Cerebellar nuclear complex (tissue), 1 donor: Measurements from ENCODE around the gene RNGTT.
"Not testable (repeated sequence)": the region's sequence is repeated elsewhere in the genome, so short reads cannot be mapped to it uniquely, and the experiment has no call there.

Experiments
- DNase-seq, 2 experiments: peaks; one replicate each; lab custom pipeline; 2025; lab: John Stamatoyannopoulos, UW

Gene RNGTT

GRCh38 chr6:88716399-88716798 lies 247.0 kb downstream of the RNGTT start:
- not testable (repeated sequence) for DNase-seq

- no peak for DNase-seq
These were observed 251.0 kb downstream of the RNGTT start for GRCh38 chr6:88712243-88712936.

GRCh38 chr6:88709819-88710246 lies 253.6 kb downstream of the RNGTT start:
- DNase-seq: no peak

DNA sequence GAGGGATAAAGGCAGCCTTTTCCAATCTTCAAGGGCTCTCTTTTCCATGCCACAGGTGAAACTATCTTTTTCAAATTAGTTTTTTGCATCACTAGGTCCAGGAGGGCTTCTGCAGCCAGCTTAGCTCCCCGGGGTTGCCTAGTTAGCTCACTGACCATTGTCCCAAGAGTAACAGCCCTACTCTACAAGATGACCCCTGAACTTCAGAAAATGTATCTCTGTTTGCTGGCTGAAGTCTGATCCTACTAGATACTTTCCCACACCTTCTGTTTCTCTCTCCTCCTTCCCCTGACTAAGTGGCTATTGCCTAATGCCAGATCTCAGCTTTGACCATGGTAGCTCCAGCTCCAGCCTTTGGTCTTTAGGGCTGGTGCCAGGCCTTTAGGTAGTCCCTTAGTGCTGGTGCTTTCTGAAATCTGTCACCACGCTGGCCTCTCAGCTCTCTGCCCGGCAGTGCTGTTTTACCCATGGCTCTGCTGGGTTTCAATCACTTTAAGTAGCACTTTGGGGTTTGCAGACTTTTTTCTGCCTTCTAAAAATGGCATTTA lies 255.1 kb downstream of the RNGTT start:
- DNase-seq: no peak

- no peak for DNase-seq
These were observed 257.8 kb downstream of the RNGTT start for GRCh38 chr6:88705601-88706000.

GRCh38 chr6:88704980-88705379 lies 258.4 kb downstream of the RNGTT start:
- no peak for DNase-seq

GRCh38 chr6:88702956-88703556 lies 260.4 kb downstream of the RNGTT start:
- no peak for DNase-seq

DNA sequence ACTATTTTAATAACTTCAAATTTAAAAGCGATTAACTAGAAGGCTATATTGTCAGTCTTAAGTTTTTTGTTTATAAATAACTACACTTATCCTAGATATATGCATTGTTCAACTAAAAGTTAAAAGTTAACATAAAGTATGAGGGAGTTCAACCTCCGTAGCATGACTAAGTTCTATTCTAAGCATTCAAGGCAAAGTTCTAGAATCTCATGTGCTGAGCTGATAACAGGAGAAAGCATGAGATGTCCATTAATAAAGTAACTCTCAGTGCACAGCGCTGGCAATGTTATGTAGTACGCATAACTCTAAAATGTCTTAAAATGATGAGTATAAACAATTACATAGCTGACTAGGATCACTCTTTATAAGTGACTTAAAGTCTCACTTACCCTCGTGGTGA lies 264.8 kb downstream of the RNGTT start:
- DNase-seq: no peak

GRCh38 chr6:88695937-88696336 lies 267.5 kb downstream of the RNGTT start:
- DNase-seq: no peak

DNA sequence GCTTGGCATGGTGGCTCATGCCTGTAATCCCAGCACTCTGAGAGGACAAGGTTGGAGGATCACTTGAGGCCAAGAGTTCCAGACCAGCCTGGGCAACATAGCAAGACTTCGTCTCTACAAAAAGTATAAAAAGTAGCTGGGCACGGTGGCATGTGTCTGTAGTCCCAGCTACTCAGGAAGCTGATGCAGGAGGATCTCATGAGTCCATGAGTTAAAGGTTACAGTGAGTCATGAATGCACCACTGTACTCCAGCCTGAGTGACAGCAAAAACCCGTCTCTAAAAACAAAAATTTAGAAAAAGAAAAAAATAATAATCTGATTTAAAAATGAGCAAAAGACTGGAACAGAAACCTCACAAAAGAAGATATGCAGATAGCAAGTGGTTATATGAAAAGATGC lies 279.7 kb downstream of the RNGTT start:
- no peak for DNase-seq

GRCh38 chr6:88680654-88681053 lies 282.8 kb downstream of the RNGTT start:
- DNase-seq: no peak

DNA sequence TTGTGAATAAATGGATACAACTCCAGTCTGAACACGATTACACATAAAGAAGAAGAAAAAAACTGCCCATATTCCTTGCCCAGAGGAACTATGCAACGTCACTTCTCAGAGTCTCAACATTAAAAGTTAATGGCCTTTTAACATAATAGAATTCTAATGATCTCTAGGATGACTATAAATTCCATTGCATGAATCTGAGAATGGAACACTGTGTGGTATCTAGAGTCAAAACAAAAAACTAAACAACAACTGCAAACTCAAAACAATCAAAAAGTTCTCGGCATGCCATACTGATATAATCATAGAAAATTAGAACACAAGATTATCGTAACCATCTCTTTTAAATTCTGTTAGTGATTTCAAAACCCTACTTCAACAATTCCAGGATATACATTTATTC lies 283.6 kb downstream of the RNGTT start:
- DNase-seq: no peak

GRCh38 chr6:88677356-88677755 lies 286.1 kb downstream of the RNGTT start:
- DNase-seq: no peak

DNA sequence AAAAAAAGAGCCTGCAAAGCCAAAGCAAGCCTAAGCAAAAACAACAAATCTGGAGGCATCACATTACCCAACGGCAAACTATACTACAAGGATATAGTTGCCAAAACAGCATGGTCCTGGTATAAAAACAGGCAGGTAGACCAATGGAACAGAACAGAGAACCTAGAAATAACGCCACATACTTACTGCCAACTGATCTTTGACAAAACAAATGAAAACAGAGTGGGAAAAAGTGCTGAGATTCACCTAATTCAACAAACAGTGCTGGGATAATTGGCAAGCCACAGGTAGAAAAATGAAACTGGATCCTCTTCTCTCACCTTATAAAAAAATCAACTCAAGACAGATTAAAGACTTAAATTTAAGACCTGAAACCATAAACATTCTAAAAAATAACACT lies 291.8 kb downstream of the RNGTT start:
- DNase-seq: no peak

DNA sequence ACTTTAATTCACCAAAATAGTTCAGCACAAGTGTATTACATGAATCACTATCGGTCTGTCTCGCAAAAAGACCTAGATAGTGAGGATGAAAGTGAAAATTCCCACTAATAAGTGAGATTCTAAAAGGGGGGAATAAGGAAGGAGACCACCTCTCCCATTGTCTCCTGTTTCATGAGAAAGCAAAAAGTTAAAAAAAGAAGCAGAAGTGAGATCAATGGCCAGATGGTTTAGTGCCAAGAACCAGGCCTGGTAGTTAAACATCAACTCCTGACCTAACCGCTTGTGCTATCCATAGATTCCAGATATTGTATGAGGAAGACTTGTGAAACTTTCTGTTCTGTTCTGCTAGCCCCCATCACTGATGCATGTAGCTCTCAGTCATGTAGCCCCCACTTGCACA lies 293.0 kb downstream of the RNGTT start:
- no peak for DNase-seq

DNA sequence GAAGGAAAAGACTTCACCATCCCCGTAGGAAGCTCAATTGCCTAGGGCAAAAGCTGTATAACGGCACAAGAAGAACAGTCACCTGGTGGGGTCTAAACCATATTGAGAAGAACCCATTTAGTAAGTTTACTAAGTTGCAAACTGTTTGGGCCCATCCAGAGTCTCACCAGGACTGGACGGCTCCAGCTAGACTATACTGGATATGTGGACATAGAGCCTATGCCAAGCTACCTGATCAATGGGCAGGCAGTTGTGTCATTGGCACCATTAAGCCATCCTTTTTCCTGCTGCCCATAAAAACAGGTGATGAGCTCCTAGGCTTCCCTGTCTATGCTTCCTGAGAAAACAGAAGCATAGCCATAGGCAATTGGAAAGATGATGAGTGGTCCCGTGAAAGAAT lies 293.9 kb downstream of the RNGTT start:
- DNase-seq: no peak

DNA sequence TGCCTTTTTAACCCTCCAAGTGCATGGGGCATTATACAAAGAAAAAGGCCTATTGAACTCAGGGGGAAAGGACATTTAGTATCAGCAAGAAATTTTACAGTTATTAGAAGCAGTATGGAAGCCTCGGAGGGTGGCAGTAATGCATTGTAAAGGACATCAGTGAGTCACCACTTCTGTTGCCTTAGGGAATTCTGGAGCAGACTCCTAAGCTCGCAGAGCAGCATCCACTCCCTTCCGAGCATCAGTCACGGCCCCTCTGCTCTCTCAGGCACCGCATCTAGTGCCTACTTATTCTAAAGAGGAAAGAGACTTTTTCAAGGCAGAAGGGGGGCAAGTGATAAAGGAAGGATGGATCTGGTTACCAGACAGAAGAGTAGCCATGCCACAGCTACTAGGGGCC lies 296.5 kb downstream of the RNGTT start:
- DNase-seq: no peak

- DNase-seq: no peak
These were observed 298.3 kb downstream of the RNGTT start for GRCh38 chr6:88665131-88665530.

GRCh38 chr6:88663801-88664200 lies 299.6 kb downstream of the RNGTT start:
- DNase-seq: no peak

DNA sequence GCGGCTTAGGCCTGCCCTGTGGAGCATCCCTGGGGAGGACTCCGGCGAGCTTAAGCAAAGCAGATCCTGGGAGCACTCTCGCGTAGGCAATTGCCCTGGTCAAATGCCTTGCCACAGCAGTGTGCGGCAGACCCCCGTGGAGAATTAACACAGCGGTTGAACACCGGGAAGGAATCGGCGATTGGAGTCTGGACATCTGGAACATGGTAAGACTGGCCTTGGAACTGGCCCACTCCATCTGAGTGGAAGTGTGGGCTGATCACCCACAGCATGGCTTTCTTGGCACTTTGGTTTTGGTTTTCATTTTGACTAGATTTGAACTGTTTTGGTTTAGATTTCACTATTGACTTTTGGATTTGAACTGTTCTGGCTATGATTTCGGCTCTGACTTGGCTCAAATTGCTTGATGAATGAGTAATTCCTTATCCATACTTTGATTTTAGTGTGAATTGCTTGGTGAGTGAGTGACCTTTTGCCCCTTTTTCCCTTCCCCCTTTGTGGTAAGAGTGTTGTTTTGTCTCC lies 300.7 kb downstream of the RNGTT start:
- no peak for DNase-seq

DNA sequence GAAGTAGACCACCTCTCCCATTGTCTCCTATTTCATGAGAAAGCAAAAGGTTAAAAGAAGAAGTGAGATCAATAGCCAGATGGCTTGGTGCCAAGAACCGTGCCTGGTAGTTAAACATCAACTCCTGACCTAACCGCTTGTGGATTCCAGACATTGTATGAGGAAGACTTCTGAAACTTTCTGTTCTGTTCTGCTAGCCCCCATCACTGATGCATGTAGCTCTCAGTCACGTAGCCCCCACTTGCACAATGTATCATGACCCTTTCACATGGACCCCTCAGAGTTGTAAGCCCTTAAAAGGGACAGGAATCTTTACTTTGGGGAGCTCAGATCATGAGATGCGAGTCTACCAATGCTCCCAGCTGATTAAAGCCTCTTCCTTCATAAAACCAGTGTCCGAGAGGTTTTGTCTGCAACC lies 301.2 kb downstream of the RNGTT start:
- no peak for DNase-seq

GRCh38 chr6:88661136-88661535 lies 302.3 kb downstream of the RNGTT start:
- DNase-seq: no peak

- DNase-seq: no peak
These were observed 307.8 kb downstream of the RNGTT start for GRCh38 chr6:88655586-88655985.
